Lung (tissue), 12 donors: ENCODE measurements around the gene KCNG2. TPM values are rescaled to one million over a fixed set of nuclear protein-coding genes. Genes with fewer than 3 reads are reported as not detected.

ENCODE experiments used
- ATAC-seq: fragments of 200-7000 bp; cut with Tn5 transposase; one replicate; pipeline ENCODE4 v1.9.1; 2020; ENCODE audit warnings: moderate number of reproducible peaks; ENCODE audit not compliant: insufficient read depth, low FRiP score
- DNase-seq, 3 donors: peaks; one replicate each; pipeline ENCODE4 v3.0.0-alpha.2; 2013 to 2017
- H3K27ac ChIP-seq, 2 donors: one replicate each; pipeline ENCODE4 v1.5.1; 2013; ENCODE audit warnings: mild to moderate bottlenecking in 2 of 2, moderate library complexity in 2 of 2, control low read depth in 1 of 2, inconsistent platforms in 1 of 2, low read depth in 1 of 2, low read length in 1 of 2
- H3K27me3 ChIP-seq, 3 donors: one replicate each; pipeline ENCODE4 v1.5.1; 2013; ENCODE audit warnings: low read length in 2 of 3; ENCODE audit not compliant: control insufficient read depth in 3 of 3, insufficient read depth in 3 of 3
- H3K36me3 ChIP-seq, 4 donors: one replicate each; pipeline ENCODE4 v1.5.1; 2013; ENCODE audit warnings: low read length in 4 of 4, mild to moderate bottlenecking in 1 of 4, moderate library complexity in 1 of 4; ENCODE audit not compliant: control insufficient read depth in 4 of 4, insufficient read depth in 4 of 4
- H3K4me1 ChIP-seq, 5 donors: one replicate each; pipeline ENCODE4 v1.5.1; 2013; ENCODE audit warnings: low read length in 5 of 5, mild to moderate bottlenecking in 2 of 5, moderate library complexity in 1 of 5; ENCODE audit not compliant: control insufficient read depth in 5 of 5, insufficient read depth in 5 of 5
- H3K4me3 ChIP-seq: one replicate; pipeline ENCODE4 v1.5.1; 2013; ENCODE audit warnings: mild to moderate bottlenecking, control low read depth, moderate library complexity
- H3K9ac ChIP-seq, 2 donors: one replicate each; pipeline ENCODE4 v1.5.1; 2013; ENCODE audit warnings: low read length in 2 of 2, control low read depth in 1 of 2; ENCODE audit not compliant: insufficient read depth in 1 of 2
- H3K9me3 ChIP-seq, 4 donors: one replicate each; pipeline ENCODE4 v1.5.1; 2013; ENCODE audit warnings: low read length in 3 of 4, mild to moderate bottlenecking in 1 of 4, moderate library complexity in 1 of 4; ENCODE audit not compliant: control insufficient read depth in 4 of 4, insufficient read depth in 3 of 4
- CTCF ChIP-seq: IDR thresholded peaks from 2 replicates; pipeline ENCODE4 v1.5.1; 2012; ENCODE audit warnings: mild to moderate bottlenecking; ENCODE audit errors: control extremely low read depth, extremely low read depth
- WGBS, 2 donors: extraction: QIAGEN DNeasy Blood & Tissue Kit; methylation state at CpG; one replicate each; pipeline ENCODE4 v1.1.7; 2013; 5-methylcytosine and 5-hydroxymethylcytosine counted together
- polyA plus RNA-seq, 2 donors: library from polyadenylated mRNA; stranded (reverse); fragments of 200-250 nt; gene quantifications; one replicate each; pipeline ENCODE4 v1.2.1, GENCODE V29; 2013
- total RNA-seq, 2 donors: library from RNA; depleted of rRNA in 1 of 2; stranded (reverse); fragments of >200 nt in 1 of 2; gene quantifications; one replicate each; pipeline ENCODE4 v1.2.1, GENCODE V29; 2014 to 2021
- donor health status: control.
- donor health status: control.
- donor health status: Bipolar disorder and iron deficiency.
- donor health status: healthy.
- donor health status: DM: yes; HTN: yes; CAD: no.

Gene KCNG2
- total and polyA plus RNA-seq, 4 donors: 0.16 to 1.8 (median 1.2) TPM

- ATAC-seq: no peak
- Histone ChIP-seq H3K36me3 (no peaks in the 10 kb centered on the region), H3K9me3 (peaks cover 0 to 3% (median 0%) of the 10 kb centered on the region in 4 donors), H3K27me3 (peaks cover 0 to 5% (median 0%) of the 10 kb centered on the region in 3 donors), H3K27ac (no peak overlapping the region), H3K4me3 (no peak overlapping the region), H3K4me1 (peaks cover 0 to 6% (median 3%) of the 10 kb centered on the region in 5 donors), H3K9ac (no peak overlapping the region)
- DNase-seq: no peak
- WGBS, 2 donors: 91 to 96% methylated on average over 7 of the region's 7 CpGs
- TF ChIP-seq CTCF: no peak
These were observed 53.8 kb downstream of the KCNG2 start for GRCh38 chr18:79851489-79851888.

GRCh38 chr18:79851950-79852349 is 54.2 kb downstream of the KCNG2 start:
- TF ChIP-seq CTCF: no peak
- Histone ChIP-seq H3K27me3 (peaks cover 0 to 5% (median 0%) of the 10 kb centered on the region in 3 donors), H3K27ac (no peak overlapping the region), H3K9me3 (peaks cover 0 to 3% (median 0%) of the 10 kb centered on the region in 4 donors), H3K9ac (no peak overlapping the region), H3K4me3 (no peak overlapping the region), H3K36me3 (no peaks in the 10 kb centered on the region), H3K4me1 (peaks cover 0 to 9% (median 3%) of the 10 kb centered on the region in 5 donors)
- WGBS, 2 donors: 88% methylated on average over 25 of the region's 25 CpGs
- no peak for DNase-seq
- no peak for ATAC-seq

GRCh38 chr18:79852561-79853302 is 55.0 kb downstream of the KCNG2 start:
- Histone ChIP-seq H3K27ac (no peak overlapping the region), H3K4me1 (peaks cover 0 to 16% (median 4%) of the 10 kb centered on the region in 5 donors), H3K9me3 (peaks cover 0 to 3% (median 0%) of the 10 kb centered on the region in 4 donors), H3K27me3 (peaks cover 0 to 5% (median 0%) of the 10 kb centered on the region in 3 donors), H3K4me3 (no peak overlapping the region), H3K9ac (no peak overlapping the region), H3K36me3 (no peaks in the 10 kb centered on the region)
- no peak for TF ChIP-seq CTCF
- 90 to 94% methylated on average over 33 of the region's 33 CpGs for WGBS, 2 donors
- ATAC-seq: no peak
- DNase-seq: no peak
